SK-N-SH (cell line): Measurements from ENCODE around the gene GOLGA6L22.
"Not testable (repeated sequence)": the region's sequence is repeated elsewhere in the genome, so short reads cannot be mapped to it uniquely, and the experiment has no call there.

Experiments
- CTCF ChIP-seq: fragments of 200-600 bp; sonication (generic); IDR thresholded peaks from 2 replicates; pipeline ENCODE4 v1.6.1; 2017; ENCODE audit warnings: antibody characterized with exemption, mild to moderate bottlenecking, moderate library complexity
- EZH2phosphoT487 ChIP-seq: fragments of 200-600 bp; sonication (generic); IDR thresholded peaks from 2 replicates; pipeline ENCODE4 v1.6.1; 2017; ENCODE audit warnings: low read depth, mixed run types, mild to moderate bottlenecking, antibody characterized with exemption, moderate library complexity, borderline replicate concordance
- PBX3 ChIP-seq: IDR thresholded peaks from 2 replicates; pipeline ENCODE4; 2012
- POLR2AphosphoS5 ChIP-seq: IDR thresholded peaks from 2 replicates; pipeline ENCODE4 v1.6.1; 2012; ENCODE audit warnings: low read depth, low read length
- SMC3 ChIP-seq: IDR thresholded peaks from 2 replicates; pipeline ENCODE4 v1.6.1; 2012; ENCODE audit warnings: low read depth, low read length, improper control_type of control experiment
- TAF1 ChIP-seq: IDR thresholded peaks from 2 replicates; pipeline ENCODE4 v1.6.1; 2012; ENCODE audit warnings: low read depth, mild to moderate bottlenecking, low read length, moderate library complexity, borderline replicate concordance
- YY1 ChIP-seq: IDR thresholded peaks from 2 replicates; pipeline ENCODE4 v1.4.0; 2012; ENCODE audit warnings: low read depth, mild to moderate bottlenecking
- TF ChIP-seq, protein P1 (sequence below): IDR thresholded peaks from 2 replicates; pipeline ENCODE4 v1.4.0; 2012; ENCODE audit warnings: low read depth, borderline replicate concordance

DNA sequence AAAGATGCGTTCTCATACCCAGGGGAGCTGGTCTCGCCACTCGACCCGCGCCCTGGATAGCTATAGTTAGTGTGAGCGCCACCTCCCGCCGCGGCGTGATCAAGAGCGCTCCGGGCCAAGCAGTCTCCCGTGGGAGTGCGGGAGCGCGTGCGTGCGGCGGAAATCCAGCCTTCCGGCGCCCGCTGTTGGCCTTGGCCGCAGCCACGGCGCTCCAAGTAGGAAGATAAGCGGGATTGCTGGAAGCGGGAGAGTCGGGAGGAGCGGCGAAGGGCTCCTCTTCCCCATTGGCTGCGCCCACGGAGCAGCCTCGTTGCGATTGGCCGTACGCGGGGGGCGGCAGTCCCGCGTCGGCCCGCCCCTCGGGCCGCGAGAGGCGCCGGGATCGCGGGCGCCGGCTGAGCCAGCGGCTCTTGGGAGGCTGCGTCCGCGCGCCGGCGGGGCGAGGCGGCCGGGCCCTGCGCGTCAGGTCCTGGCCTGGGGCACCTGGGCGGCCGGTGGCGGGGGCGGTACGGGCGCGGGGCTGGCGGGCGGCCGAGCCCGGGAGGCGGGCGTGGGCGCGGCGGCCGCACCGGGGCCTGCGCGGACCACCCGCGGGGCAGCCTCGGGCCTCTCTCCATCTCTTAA lies 35.9 kb downstream of the GOLGA6L22 start:
- TF ChIP-seq YY1, PBX3, SMC3, CTCF, EZH2phosphoT487, TAF1: not testable (repeated sequence)
- TF ChIP-seq, protein P1, sequence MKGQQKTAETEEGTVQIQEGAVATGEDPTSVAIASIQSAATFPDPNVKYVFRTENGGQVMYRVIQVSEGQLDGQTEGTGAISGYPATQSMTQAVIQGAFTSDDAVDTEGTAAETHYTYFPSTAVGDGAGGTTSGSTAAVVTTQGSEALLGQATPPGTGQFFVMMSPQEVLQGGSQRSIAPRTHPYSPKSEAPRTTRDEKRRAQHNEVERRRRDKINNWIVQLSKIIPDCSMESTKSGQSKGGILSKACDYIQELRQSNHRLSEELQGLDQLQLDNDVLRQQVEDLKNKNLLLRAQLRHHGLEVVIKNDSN = not testable (repeated sequence)
- TF ChIP-seq POLR2AphosphoS5 = peak; percentile 17; the same call in 1 of the 2 replicates
